Endothelial cell of umbilical vein (primary cell): Measurements from ENCODE around the gene AKAP1. TPM values are rescaled to one million over a fixed set of nuclear protein-coding genes. Genes with fewer than 3 reads are reported as not detected.

ENCODE experiments used
- BruUV-seq: library from RNA; stranded (reverse); fragments of 400-500 nt; replicated peaks from 2 replicates; lab custom pipeline; 2021; lab: Mats Ljungman, UMichigan
- CTCF ChIA-PET: fragments of 300-600, 350-600 bp; sonication (Branson Sonifier 250); formaldehyde crosslinking; loops from one replicate; lab custom pipeline; 2021; ENCODE audit warnings: antibody characterized with exemption, inconsistent platforms; lab: Charles Lee
- POLR2A ChIA-PET: fragments of 300-600, 350-600 bp; sonication (Branson Sonifier 250); formaldehyde crosslinking; loops from one replicate; lab custom pipeline; 2021; ENCODE audit warnings: antibody characterized with exemption, inconsistent platforms; lab: Charles Lee
- DNase-seq: peaks from one replicate; pipeline ENCODE4 v3.0.0-alpha.2; 2011; ENCODE audit warnings: low read depth, low spot score
- FAIRE-seq: peaks from 2 replicates; lab custom pipeline; 2011; peaks lifted over from hg19 to GRCh38; lab: Jason Lieb, UNC
- H2AFZ ChIP-seq: 2 replicates; pipeline ENCODE4 v1.6.0; 2012; ENCODE audit warnings: low read depth, low read length, control low read depth, inconsistent platforms
- H3K27ac ChIP-seq: 2 replicates; pipeline ENCODE4 v1.5.1; 2011; ENCODE audit warnings: low read depth, mild to moderate bottlenecking, control low read depth, low read length, moderate library complexity; ENCODE audit not compliant: insufficient read depth
- H3K27me3 ChIP-seq, 2 experiments: 2 replicates each; pipeline versions ENCODE4 v1.6.0 to v1.6.1; 2011; ENCODE audit warnings: low read length in 2 of 2, mixed read lengths in 1 of 2; ENCODE audit not compliant: control insufficient read depth in 2 of 2, insufficient read depth in 2 of 2
- H3K36me3 ChIP-seq, 2 experiments: 2 replicates in 1 of 2; 3 replicates in 1 of 2; pipeline ENCODE4 v1.5.1; 2011; ENCODE audit warnings: low read length in 2 of 2, mild to moderate bottlenecking in 1 of 2, moderate library complexity in 1 of 2; ENCODE audit not compliant: control insufficient read depth in 2 of 2, insufficient read depth in 2 of 2; ENCODE audit errors: extremely low read depth in 1 of 2
- H3K4me1 ChIP-seq: 3 replicates; pipeline ENCODE4 v1.5.1; 2011; ENCODE audit warnings: mild to moderate bottlenecking, low read length; ENCODE audit not compliant: control insufficient read depth, insufficient read depth; ENCODE audit errors: extremely low read depth
- H3K4me2 ChIP-seq: 2 replicates; pipeline ENCODE4 v1.6.1; 2011; ENCODE audit warnings: low read length, control low read depth, mixed read lengths; ENCODE audit not compliant: insufficient read depth
- H3K4me3 ChIP-seq, 3 experiments: fragments of 200-600 bp in 1 of 3; sonication (generic), shearing (Covaris generic) in 1 of 3; replicated peaks in 1 of 3; 2 replicates each; pipeline ENCODE4 v1.5.1; 2011 to 2016; ENCODE audit warnings: control low read depth in 3 of 3, low read length in 3 of 3, mild to moderate bottlenecking in 2 of 3, inconsistent platforms in 1 of 3, low read depth in 1 of 3, moderate library complexity in 1 of 3; ENCODE audit not compliant: insufficient read depth in 1 of 3
- H3K79me2 ChIP-seq: 2 replicates; pipeline ENCODE4 v1.6.0; 2012; ENCODE audit warnings: low read length, inconsistent platforms; ENCODE audit not compliant: control insufficient read depth, insufficient read depth
- H3K9ac ChIP-seq: replicated peaks from 2 replicates; pipeline ENCODE3; 2011; ENCODE audit warnings: low read length, control low read depth; ENCODE audit not compliant: insufficient read depth; ENCODE audit errors: extremely low read depth
- H3K9me1 ChIP-seq: replicated peaks from 3 replicates; pipeline ENCODE4 v1.6.0; 2011; ENCODE audit warnings: mild to moderate bottlenecking, low read length; ENCODE audit not compliant: control insufficient read depth, insufficient read depth; ENCODE audit errors: extremely low read depth
- H3K9me3 ChIP-seq: replicated peaks from 2 replicates; pipeline ENCODE4 v1.5.1; 2012; ENCODE audit warnings: low read length, inconsistent platforms; ENCODE audit not compliant: control insufficient read depth, insufficient read depth
- H4K20me1 ChIP-seq: replicated peaks from 2 replicates; pipeline ENCODE3; 2011; ENCODE audit warnings: mild to moderate bottlenecking, low read length; ENCODE audit not compliant: control insufficient read depth, insufficient read depth; ENCODE audit errors: extremely low read depth
- CTCF ChIP-seq, 2 donors: IDR thresholded peaks; 1 replicate in 1 of 2; 2 replicates in 1 of 2; pipeline ENCODE4 v1.5.1; 2011; ENCODE audit warnings: low read length in 2 of 2, mild to moderate bottlenecking in 2 of 2, moderate library complexity in 2 of 2, control low read depth in 1 of 2, inconsistent platforms in 1 of 2, low read depth in 1 of 2; ENCODE audit not compliant: insufficient read depth in 1 of 2; ENCODE audit errors: extremely low read depth in 1 of 2
- EZH2 ChIP-seq: IDR thresholded peaks from 2 replicates; pipeline ENCODE4 v1.6.1; 2012; ENCODE audit warnings: borderline replicate concordance, low read depth, mild to moderate bottlenecking, moderate library complexity, low read length, inconsistent platforms; ENCODE audit not compliant: severe bottlenecking
- FOS ChIP-seq: IDR thresholded peaks from 2 replicates; pipeline ENCODE4 v1.6.1; 2011; ENCODE audit warnings: mild to moderate bottlenecking, low read length, moderate library complexity, borderline replicate concordance; ENCODE audit not compliant: insufficient read depth
- GATA2 ChIP-seq: IDR thresholded peaks from 2 replicates; pipeline ENCODE4 v1.7.0; 2011; ENCODE audit warnings: low read depth, mild to moderate bottlenecking, moderate library complexity, mixed read lengths, low read length; ENCODE audit not compliant: insufficient read length, insufficient read depth
- JUN ChIP-seq: IDR thresholded peaks from 2 replicates; pipeline ENCODE4 v1.6.1; 2011; ENCODE audit warnings: borderline replicate concordance, low read depth; ENCODE audit not compliant: insufficient read length, insufficient read depth
- MAX ChIP-seq: IDR thresholded peaks from 2 replicates; pipeline ENCODE4 v1.6.1; 2011; ENCODE audit not compliant: insufficient read depth, insufficient read length
- MYC ChIP-seq: IDR thresholded peaks from one replicate; pipeline ENCODE4 v1.6.1; 2011; ENCODE audit warnings: mild to moderate bottlenecking, low read depth, low read length
- POLR2A ChIP-seq: IDR thresholded peaks from 2 replicates; pipeline ENCODE4 v1.6.1; 2012; ENCODE audit warnings: low read depth, mild to moderate bottlenecking, control low read depth, low read length
- POLR2AphosphoS5 ChIP-seq: IDR thresholded peaks from 2 replicates; pipeline ENCODE4 v1.6.1; 2012; ENCODE audit warnings: low read depth, mild to moderate bottlenecking, control low read depth, low read length, moderate library complexity; ENCODE audit not compliant: insufficient read depth
- dilution Hi-C: fragments of 300-500 bp; cut with MboI; formaldehyde crosslinking; loops from one replicate; pipeline ENCODE4 v1.15.0; 2019; ENCODE audit warnings: low sequenced_read_pairs; ENCODE audit not compliant: extremely low pct_ligation_motif_present
- intact Hi-C: fragments of 100-400 bp; cut with micrococcal nuclease; formaldehyde crosslinking; loops from one replicate; pipeline ENCODE4 v1.10.0; 2022
- polyA plus RNA-seq, 4 experiments: library from polyadenylated mRNA; depleted of rRNA in 3 of 4; stranded (reverse) in 3 of 4; unstranded in 1 of 4; fragments of >200 nt; gene quantifications; 2 replicates each; pipeline versions ENCODE4 v1.2.1 to v1.2.3, GENCODE V29; 2011 to 2012; ENCODE audit warnings: missing spikeins in 1 of 4
- total RNA-seq: library from RNA; stranded (reverse); gene quantifications from 2 replicates; pipeline ENCODE4 v1.2.3, GENCODE V29; 2021

The AKAP1 gene
- total and polyA plus RNA-seq, 2 donors (not counting 3 experiments of a cell fraction or from before 2014, with no cell fraction given) = 20.9 to 27.7 TPM

GRCh38 chr17:57138030-57138911 lies 53.2 kb downstream of the AKAP1 start:
- Histone ChIP-seq H3K9ac (no peak overlapping the region), H3K79me2 (no peaks in the 10 kb centered on the region), H3K27ac (no peak overlapping the region), H3K27me3 (no peaks in the 10 kb centered on the region), H2AFZ (no peak overlapping the region), H3K36me3 (no peaks in the 10 kb centered on the region), H3K4me2 (no peak overlapping the region), H3K9me1 (no peaks in the 10 kb centered on the region), H4K20me1 (no peaks in the 10 kb centered on the region), H3K4me3 (no peak overlapping the region), H3K4me1 (no peaks in the 10 kb centered on the region), H3K9me3 (no peaks in the 10 kb centered on the region)
- dilution Hi-C loops (no loop called here), intact Hi-C loops (no loop called here)
- FAIRE-seq = no peak
- no peak for DNase-seq
- no TSS peak for BruUV-seq
- ChIA-PET POLR2A (no interaction called here), CTCF (interaction anchor here (0.6 to 3.0 kb wide), 3 partner anchors 105 to 695 kb away, joined by 3 to 11 read pairs (median 3); no protein-coding TSS in a partner anchor)
- no peak for TF ChIP-seq MAX
- TF ChIP-seq POLR2A = no peak
- TF ChIP-seq FOS = no peak
- no peak for TF ChIP-seq EZH2
- no peak for TF ChIP-seq POLR2AphosphoS5
- TF ChIP-seq JUN = no peak
- no peak for TF ChIP-seq GATA2
- TF ChIP-seq CTCF (IDR thresholded peaks at IDR 0.05; ENCODE audit: extremely low read depth in 1 of 2, insufficient read depth in 1 of 2, low read depth in 1 of 2, low read length in 2 of 2) = no peak
- no peak for TF ChIP-seq MYC
